IMR-90 (cell line): Measurements from ENCODE around the gene LRRC56. TPM values are rescaled to one million over a fixed set of nuclear protein-coding genes. Genes with fewer than 3 reads are reported as not detected.

Experiments used
- ATAC-seq: fragments of 200-7000 bp; cut with Tn5 transposase; 2 replicates; pipeline ENCODE4 v1.9.1; 2020; ENCODE audit warnings: low read depth, mild to moderate bottlenecking, moderate library complexity
- BruUV-seq: library from RNA; stranded (reverse); fragments of 400-500 nt; replicated peaks from 2 replicates; lab custom pipeline; 2021; lab: Mats Ljungman, UMichigan
- CTCF ChIA-PET: fragments of 300-600 bp; formaldehyde crosslinking; extraction: SDS; loops from one replicate; lab custom pipeline; 2021; ENCODE audit warnings: antibody characterized with exemption; lab: Yijun Ruan, JAX
- POLR2A ChIA-PET: fragments of 300-600 bp; sonication (Branson Sonifier 250); formaldehyde crosslinking; loops from one replicate; lab custom pipeline; 2022; ENCODE audit warnings: antibody characterized with exemption; ENCODE audit not compliant: unreplicated experiment; lab: Charles Lee
- DNase-seq: peaks from one replicate; pipeline ENCODE4 v3.0.0; 2013
- H2AFZ ChIP-seq: replicated peaks from 2 replicates; pipeline ENCODE3; 2013; ENCODE audit warnings: low read length, mild to moderate bottlenecking; ENCODE audit not compliant: poor library complexity
- H2AK5ac ChIP-seq: 2 replicates; pipeline ENCODE4 v1.6.1; 2013; ENCODE audit warnings: low read depth, low read length, inconsistent platforms
- H2AK9ac ChIP-seq: replicated peaks from 2 replicates; pipeline ENCODE3; 2013; ENCODE audit warnings: mild to moderate bottlenecking, low read depth, low read length, moderate library complexity; ENCODE audit not compliant: poor library complexity
- H2BK120ac ChIP-seq: 2 replicates; pipeline ENCODE4 v1.6.1; 2013; ENCODE audit warnings: low read depth, low read length, inconsistent platforms
- H2BK15ac ChIP-seq: 3 replicates; pipeline ENCODE4 v1.6.1; 2013; ENCODE audit warnings: low read depth, low read length, inconsistent platforms
- H2BK20ac ChIP-seq: 2 replicates; pipeline ENCODE4 v1.6.1; 2013; ENCODE audit warnings: low read depth, mild to moderate bottlenecking, inconsistent platforms, low read length, moderate library complexity
- H2BK5ac ChIP-seq: 2 replicates; pipeline ENCODE4 v1.6.1; 2013; ENCODE audit warnings: mild to moderate bottlenecking, low read depth, low read length, inconsistent platforms; ENCODE audit not compliant: poor library complexity, severe bottlenecking
- H3K14ac ChIP-seq: replicated peaks from 2 replicates; pipeline ENCODE4 v1.6.1; 2013; ENCODE audit warnings: low read depth, low read length, inconsistent platforms
- H3K18ac ChIP-seq: 2 replicates; pipeline ENCODE4 v1.6.1; 2013; ENCODE audit warnings: low read depth, low read length, control low read depth
- H3K23ac ChIP-seq: 2 replicates; pipeline ENCODE4 v1.6.1; 2013; ENCODE audit warnings: low read depth, low read length, inconsistent platforms
- H3K27ac ChIP-seq: 2 replicates; pipeline ENCODE4 v1.5.1; 2013; ENCODE audit warnings: mild to moderate bottlenecking, control low read depth, low read length; ENCODE audit not compliant: insufficient read depth
- H3K27me3 ChIP-seq: 2 replicates; pipeline ENCODE4 v1.6.1; 2013; ENCODE audit warnings: low read length; ENCODE audit not compliant: control insufficient read depth, insufficient read depth
- H3K36me3 ChIP-seq: 2 replicates; pipeline ENCODE4 v1.6.1; 2013; ENCODE audit warnings: low read length, mixed read lengths; ENCODE audit not compliant: control insufficient read depth, insufficient read depth
- H3K4ac ChIP-seq: 2 replicates; pipeline ENCODE4 v1.6.1; 2013; ENCODE audit warnings: low read depth, low read length, inconsistent platforms
- H3K4me1 ChIP-seq: 2 replicates; pipeline ENCODE4 v1.6.1; 2013; ENCODE audit warnings: low read length, mixed read lengths; ENCODE audit not compliant: control insufficient read depth, insufficient read depth
- H3K4me2 ChIP-seq: 2 replicates; pipeline ENCODE4 v1.6.1; 2013; ENCODE audit warnings: low read depth, mild to moderate bottlenecking, control low read depth, low read length, moderate library complexity
- H3K4me3 ChIP-seq: 2 replicates; pipeline ENCODE4 v1.5.1; 2013; ENCODE audit warnings: low read depth, mild to moderate bottlenecking, control low read depth, low read length, moderate library complexity; ENCODE audit not compliant: insufficient read depth
- H3K56ac ChIP-seq: 2 replicates; pipeline ENCODE4 v1.6.1; 2013; ENCODE audit warnings: low read length, inconsistent platforms; ENCODE audit not compliant: insufficient read depth; ENCODE audit errors: extremely low read depth
- H3K79me1 ChIP-seq, 2 experiments: 2 replicates each; pipeline ENCODE4 v1.6.1; 2013; ENCODE audit warnings: low read length in 2 of 2, inconsistent platforms in 1 of 2, low read depth in 1 of 2
- H3K9ac ChIP-seq: 2 replicates; pipeline ENCODE4 v1.6.1; 2013; ENCODE audit warnings: low read depth, low read length, control low read depth
- H3K9me1 ChIP-seq: 2 replicates; pipeline ENCODE4 v1.6.1; 2013; ENCODE audit warnings: low read length, inconsistent platforms; ENCODE audit not compliant: insufficient read depth
- H3K9me3 ChIP-seq: 2 replicates; pipeline ENCODE4 v1.6.1; 2013; ENCODE audit warnings: low read length; ENCODE audit not compliant: control insufficient read depth, insufficient read depth
- H4K20me1 ChIP-seq: 2 replicates; pipeline ENCODE4 v1.6.1; 2013; ENCODE audit warnings: low read length, inconsistent platforms; ENCODE audit not compliant: insufficient read depth
- H4K5ac ChIP-seq: 2 replicates; pipeline ENCODE4 v1.6.1; 2013; ENCODE audit warnings: mild to moderate bottlenecking, low read depth, low read length, control low read depth
- H4K8ac ChIP-seq, 2 experiments: 2 replicates each; pipeline ENCODE4 v1.6.1; 2013; ENCODE audit warnings: low read depth in 2 of 2, low read length in 2 of 2, control low read depth in 1 of 2, inconsistent platforms in 1 of 2
- H4K91ac ChIP-seq: 2 replicates; pipeline ENCODE4 v1.6.1; 2013; ENCODE audit warnings: low read depth, low read length, inconsistent platforms; ENCODE audit not compliant: insufficient read depth
- FOS ChIP-seq: fragments of 150-350 bp; IDR thresholded peaks from 2 replicates; pipeline ENCODE4 v1.6.1; 2016; ENCODE audit warnings: low read depth, low read length
- MAZ ChIP-seq: IDR thresholded peaks from 2 replicates; pipeline ENCODE4 v1.6.1; 2012; ENCODE audit warnings: low read depth, mild to moderate bottlenecking, low read length, improper control_type of control experiment, moderate library complexity, borderline replicate concordance
- MXI1 ChIP-seq: IDR thresholded peaks from 2 replicates; pipeline ENCODE4 v1.6.1; 2012; ENCODE audit warnings: low read depth, mild to moderate bottlenecking, low read length, moderate library complexity, borderline replicate concordance
- POLR2A ChIP-seq: IDR thresholded peaks from 2 replicates; pipeline ENCODE4 v1.6.1; 2012; ENCODE audit warnings: mild to moderate bottlenecking, low read depth, low read length
- RAD21 ChIP-seq: IDR thresholded peaks from 2 replicates; pipeline ENCODE4 v1.6.1; 2012; ENCODE audit warnings: low read length, improper control_type of control experiment
- WGBS, 2 experiments: methylation state at CpG; one replicate each; pipeline versions ENCODE4 v1.1.5 to v1.1.7; 2013; ENCODE audit warnings: missing lambda C conversion rate in 2 of 2; ENCODE audit not compliant: insufficient read length in 1 of 2; ENCODE audit errors: extremely low coverage in 2 of 2; 5-methylcytosine and 5-hydroxymethylcytosine counted together
- dilution Hi-C: fragments of 300-500 bp; cut with HindIII; formaldehyde crosslinking; loops from one replicate; pipeline ENCODE4 v1.14.3; 2018; ENCODE audit warnings: low sequenced_read_pairs; ENCODE audit not compliant: unreplicated experiment
- in situ Hi-C: fragments of 300-500 bp; cut with MboI; formaldehyde crosslinking; loops from 3 replicates; pipeline ENCODE4 v1.14.3; 2019; ENCODE audit warnings: low sequenced_read_pairs, inconsistent platforms, mixed read lengths
- intact Hi-C: fragments of 100-400 bp; cut with micrococcal nuclease; formaldehyde crosslinking; loops from 2 replicates; pipeline ENCODE4 v1.10.0; 2022
- polyA plus RNA-seq, 3 experiments: library from polyadenylated mRNA; depleted of rRNA; stranded (reverse); fragments of >200 nt; gene quantifications; 2 replicates each; pipeline ENCODE4 v1.2.3, GENCODE V29; 2012; ENCODE audit warnings: low replicate concordance in 1 of 3
- total RNA-seq: library from RNA; depleted of rRNA; stranded (reverse); fragments of >200 nt; gene quantifications from 2 replicates; pipeline ENCODE4 v1.2.3, GENCODE V29; 2012
- TF ChIP-seq, protein P1 (sequence below): fragments of 150-350 bp; IDR thresholded peaks from 2 replicates; pipeline ENCODE4 v1.6.1; 2016; ENCODE audit warnings: low read depth, mild to moderate bottlenecking, low read length, moderate library complexity, borderline replicate concordance
- TF ChIP-seq, protein P2 (sequence below): conservative IDR thresholded peaks from 2 replicates; pipeline ENCODE4 v1.5.1; 2012; ENCODE audit warnings: mild to moderate bottlenecking, low read depth, low read length, improper control_type of control experiment

The LRRC56 gene
- total and polyA plus RNA-seq, 2 of the 4 experiments (the other 2 are of a cell fraction), result 0.36 to 1.3 TPM

DNA sequence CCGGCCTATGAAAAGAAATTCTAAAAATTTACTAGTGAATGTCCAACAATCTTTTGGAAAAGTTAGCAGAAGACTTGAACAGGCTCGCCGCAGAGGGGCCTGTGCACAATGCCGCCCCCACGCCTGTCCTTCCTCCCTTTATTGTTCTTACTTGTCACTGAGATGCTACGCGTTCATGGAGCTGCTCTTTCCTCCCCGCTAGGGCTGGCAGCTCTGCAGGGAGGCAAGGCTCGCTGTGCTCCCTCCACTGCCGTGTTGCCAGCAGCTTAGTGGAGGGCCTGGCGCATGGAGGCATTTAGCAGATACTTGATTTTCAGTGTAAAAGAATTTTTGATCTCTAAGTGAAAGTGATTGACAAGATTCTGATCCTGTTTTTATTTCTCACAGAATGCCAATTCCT, 53.7 kb downstream of the LRRC56 start:
- Histone ChIP-seq H2BK15ac (no peak overlapping the region), H3K27ac (no peak overlapping the region), H3K23ac (no peak overlapping the region), H4K5ac (no peak overlapping the region), H2AK5ac (no peak overlapping the region), H2AK9ac (no peak overlapping the region), H3K14ac (no peak overlapping the region), H3K56ac (no peak overlapping the region), H4K91ac (no peak overlapping the region), H3K9ac (no peak overlapping the region), H2BK5ac (no peak overlapping the region), H3K18ac (no peak overlapping the region), H3K4ac (no peak overlapping the region), H3K79me1 (peaks cover 32 to 72% of the 10 kb centered on the region in 2 experiments), H2BK20ac (no peak overlapping the region), H3K27me3 (no peaks in the 10 kb centered on the region), H2BK120ac (no peak overlapping the region), H3K4me1 (peaks cover 7% of the 10 kb centered on the region; the same call in 1 of the 2 replicates), H2AFZ (no peak overlapping the region), H3K9me3 (no peaks in the 10 kb centered on the region), H4K8ac (no peak overlapping the region), H3K4me2 (no peak overlapping the region), H3K4me3 (no peak overlapping the region), H3K36me3 (peaks cover 66% of the 10 kb centered on the region), H4K20me1 (peaks cover 69% of the 10 kb centered on the region), H3K9me1 (peaks cover 4% of the 10 kb centered on the region; the same call in 1 of the 2 replicates)
- BruUV-seq, result no TSS peak
- DNase-seq (no peak), ATAC-seq (no peak)
- TF ChIP-seq FOS, result no peak
- TF ChIP-seq POLR2A, result no peak
- TF ChIP-seq, protein P1, sequence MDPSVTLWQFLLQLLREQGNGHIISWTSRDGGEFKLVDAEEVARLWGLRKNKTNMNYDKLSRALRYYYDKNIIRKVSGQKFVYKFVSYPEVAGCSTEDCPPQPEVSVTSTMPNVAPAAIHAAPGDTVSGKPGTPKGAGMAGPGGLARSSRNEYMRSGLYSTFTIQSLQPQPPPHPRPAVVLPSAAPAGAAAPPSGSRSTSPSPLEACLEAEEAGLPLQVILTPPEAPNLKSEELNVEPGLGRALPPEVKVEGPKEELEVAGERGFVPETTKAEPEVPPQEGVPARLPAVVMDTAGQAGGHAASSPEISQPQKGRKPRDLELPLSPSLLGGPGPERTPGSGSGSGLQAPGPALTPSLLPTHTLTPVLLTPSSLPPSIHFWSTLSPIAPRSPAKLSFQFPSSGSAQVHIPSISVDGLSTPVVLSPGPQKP, result no peak
- TF ChIP-seq RAD21, result no peak
- TF ChIP-seq MXI1, result no peak
- TF ChIP-seq, protein P2, sequence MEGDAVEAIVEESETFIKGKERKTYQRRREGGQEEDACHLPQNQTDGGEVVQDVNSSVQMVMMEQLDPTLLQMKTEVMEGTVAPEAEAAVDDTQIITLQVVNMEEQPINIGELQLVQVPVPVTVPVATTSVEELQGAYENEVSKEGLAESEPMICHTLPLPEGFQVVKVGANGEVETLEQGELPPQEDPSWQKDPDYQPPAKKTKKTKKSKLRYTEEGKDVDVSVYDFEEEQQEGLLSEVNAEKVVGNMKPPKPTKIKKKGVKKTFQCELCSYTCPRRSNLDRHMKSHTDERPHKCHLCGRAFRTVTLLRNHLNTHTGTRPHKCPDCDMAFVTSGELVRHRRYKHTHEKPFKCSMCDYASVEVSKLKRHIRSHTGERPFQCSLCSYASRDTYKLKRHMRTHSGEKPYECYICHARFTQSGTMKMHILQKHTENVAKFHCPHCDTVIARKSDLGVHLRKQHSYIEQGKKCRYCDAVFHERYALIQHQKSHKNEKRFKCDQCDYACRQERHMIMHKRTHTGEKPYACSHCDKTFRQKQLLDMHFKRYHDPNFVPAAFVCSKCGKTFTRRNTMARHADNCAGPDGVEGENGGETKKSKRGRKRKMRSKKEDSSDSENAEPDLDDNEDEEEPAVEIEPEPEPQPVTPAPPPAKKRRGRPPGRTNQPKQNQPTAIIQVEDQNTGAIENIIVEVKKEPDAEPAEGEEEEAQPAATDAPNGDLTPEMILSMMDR, result no peak
- no peak for TF ChIP-seq MAZ
- CTCF ChIA-PET, result no interaction called here
- WGBS, 2 experiments, result 100% methylated on average over 1 of the region's 11 CpGs; no CpG with 5 or more reads in 1 of the 2 experiments
- intact Hi-C loops (no loop called here), dilution Hi-C loops (no loop called here), in situ Hi-C loops (no loop called here)
- POLR2A ChIA-PET, result no interaction called here
